Mesendoderm (in vitro differentiated cells): ENCODE data around the gene PBX1.

Source experiments
- DNase-seq: peaks from one replicate; pipeline ENCODE4 v3.0.0; 2013
- H2AK5ac ChIP-seq: 2 replicates; pipeline ENCODE4 v1.6.1; 2013; ENCODE audit warnings: low read length, inconsistent platforms
- H2BK120ac ChIP-seq: 2 replicates; pipeline ENCODE4 v1.6.1; 2013; ENCODE audit warnings: low read depth, mild to moderate bottlenecking, low read length, moderate library complexity, mixed read lengths
- H2BK15ac ChIP-seq: replicated peaks from 2 replicates; pipeline ENCODE4 v1.6.1; 2013; ENCODE audit warnings: low read depth, mild to moderate bottlenecking, moderate library complexity
- H2BK5ac ChIP-seq: 2 replicates; pipeline ENCODE4 v1.6.1; 2013; ENCODE audit warnings: low read length, inconsistent platforms
- H3K18ac ChIP-seq: 2 replicates; pipeline ENCODE4 v1.6.1; 2013; ENCODE audit warnings: mild to moderate bottlenecking, low read length, mixed read lengths
- H3K23ac ChIP-seq: one replicate; pipeline ENCODE4 v1.6.1; 2013; ENCODE audit warnings: low read length
- H3K27ac ChIP-seq: 2 replicates; pipeline ENCODE4 v1.5.1; 2013; ENCODE audit warnings: low read depth, mild to moderate bottlenecking, inconsistent platforms, low read length, moderate library complexity
- H3K27me3 ChIP-seq: 2 replicates; pipeline ENCODE4 v1.6.1; 2013; ENCODE audit warnings: low read length, control low read depth, mild to moderate bottlenecking, inconsistent platforms; ENCODE audit not compliant: insufficient read depth, poor library complexity
- H3K36me3 ChIP-seq: 2 replicates; pipeline ENCODE4 v1.6.1; 2013; ENCODE audit warnings: low read length, inconsistent platforms; ENCODE audit not compliant: control insufficient read depth, insufficient read depth
- H3K4ac ChIP-seq: one replicate; pipeline ENCODE4 v1.6.1; 2013; ENCODE audit warnings: low read depth, mild to moderate bottlenecking, low read length, moderate library complexity
- H3K4me1 ChIP-seq: 2 replicates; pipeline ENCODE4 v1.6.1; 2013; ENCODE audit warnings: low read depth, low read length, inconsistent platforms; ENCODE audit not compliant: control insufficient read depth
- H3K4me2 ChIP-seq: 2 replicates; pipeline ENCODE4 v1.6.1; 2013; ENCODE audit warnings: low read length
- H3K4me3 ChIP-seq: 2 replicates; pipeline ENCODE4 v1.5.1; 2013; ENCODE audit warnings: mild to moderate bottlenecking, low read length
- H3K56ac ChIP-seq: one replicate; pipeline ENCODE4 v1.6.1; 2013; ENCODE audit warnings: low read length
- H3K79me1 ChIP-seq: 2 replicates; pipeline ENCODE4 v1.6.1; 2013; ENCODE audit warnings: low read length, inconsistent platforms
- H3K79me2 ChIP-seq: 2 replicates; pipeline ENCODE4 v1.6.1; 2013; ENCODE audit warnings: mild to moderate bottlenecking, low read length; ENCODE audit not compliant: control insufficient read depth, insufficient read depth
- H3K9ac ChIP-seq: 2 replicates; pipeline ENCODE4 v1.6.1; 2013; ENCODE audit warnings: low read length, inconsistent platforms
- H4K5ac ChIP-seq: one replicate; pipeline ENCODE4 v1.6.1; 2013; ENCODE audit warnings: low read length
- H4K8ac ChIP-seq: one replicate; pipeline ENCODE4 v1.6.1; 2013; ENCODE audit warnings: low read depth, mild to moderate bottlenecking, control low read depth, low read length, moderate library complexity
- WGBS: extraction: QIAGEN DNeasy Blood & Tissue Kit; methylation state at CpG from one replicate; pipeline ENCODE4 v1.1.7; 2013; ENCODE audit warnings: low lambda C conversion rate, missing lambda C conversion rate; ENCODE audit not compliant: insufficient coverage; ENCODE audit errors: extremely low coverage; 5-methylcytosine and 5-hydroxymethylcytosine counted together

Gene PBX1

GRCh38 chr1:164706606-164706987 lies 147.6 kb downstream of the PBX1 start:
- H3K27ac ChIP-seq = peak overlapping the region; percentile 17

GRCh38 chr1:164707868-164708331 lies 148.9 kb downstream of the PBX1 start:
- no peak overlapping the region for H4K5ac ChIP-seq
- peaks cover 2% of the 10 kb centered on the region for H3K79me2 ChIP-seq
- H3K4ac ChIP-seq = no peak overlapping the region
- no peak overlapping the region for H3K27ac ChIP-seq
- WGBS = no CpG with 5 or more reads among the region's 8 CpGs
- no peak overlapping the region for H3K4me3 ChIP-seq
- H2BK5ac ChIP-seq = no peak overlapping the region
- H3K4me2 ChIP-seq = no peak overlapping the region
- H3K56ac ChIP-seq = peak overlapping the region; percentile 3
- no peak overlapping the region for H3K18ac ChIP-seq
- H3K27me3 ChIP-seq = no peaks in the 10 kb centered on the region
- no peak overlapping the region for H3K9ac ChIP-seq
- H2BK15ac ChIP-seq = no peak overlapping the region
- peak overlapping the region; percentile 59 for H3K23ac ChIP-seq
- H4K8ac ChIP-seq = no peak overlapping the region
- H3K79me1 ChIP-seq = peaks cover 14% of the 10 kb centered on the region
- peaks cover 22% of the 10 kb centered on the region for H3K4me1 ChIP-seq
- H2BK120ac ChIP-seq = no peak overlapping the region
- no peaks in the 10 kb centered on the region for H3K36me3 ChIP-seq
- H2AK5ac ChIP-seq = no peak overlapping the region
- DNase-seq = peak; percentile 58

More at GRCh38 chr1:164706606-164706987, 147.6 kb downstream of the PBX1 start:
- H2BK5ac ChIP-seq = no peak overlapping the region
- no peak overlapping the region for H2BK120ac ChIP-seq
- peaks cover 2% of the 10 kb centered on the region for H3K79me2 ChIP-seq
- no peak overlapping the region for H3K4me2 ChIP-seq
- H3K18ac ChIP-seq = peak overlapping the region; percentile 9
- no peak overlapping the region for H2AK5ac ChIP-seq
- H3K79me1 ChIP-seq = peaks cover 10% of the 10 kb centered on the region
- H4K8ac ChIP-seq = no peak overlapping the region
- H4K5ac ChIP-seq = no peak overlapping the region
- peak overlapping the region; percentile 44 for H3K56ac ChIP-seq
- no peak overlapping the region for H3K23ac ChIP-seq
- no peak for DNase-seq
- H3K4me1 ChIP-seq = peaks cover 13% of the 10 kb centered on the region
- no peaks in the 10 kb centered on the region for H3K36me3 ChIP-seq
- no peak overlapping the region for H2BK15ac ChIP-seq
- peak overlapping the region; percentile 9 for H3K9ac ChIP-seq
- no peaks in the 10 kb centered on the region for H3K27me3 ChIP-seq
- no peak overlapping the region for H3K4ac ChIP-seq
- H3K4me3 ChIP-seq = no peak overlapping the region

- WGBS = no CpG with 5 or more reads among the region's 3 CpGs
- Histone ChIP-seq H3K79me2 (peaks cover 2% of the 10 kb centered on the region), H2BK15ac (no peak overlapping the region)
These were observed 149.6 kb downstream of the PBX1 start for GRCh38 chr1:164708596-164708995.

GRCh38 chr1:164709126-164709525 lies 150.1 kb downstream of the PBX1 start:
- peaks cover 2% of the 10 kb centered on the region for H3K79me2 ChIP-seq
- no peaks in the 10 kb centered on the region for H3K27me3 ChIP-seq
- DNase-seq = no peak
- H3K4ac ChIP-seq = no peak overlapping the region
- H4K5ac ChIP-seq = no peak overlapping the region
- H3K9ac ChIP-seq = no peak overlapping the region
- no peak overlapping the region for H3K18ac ChIP-seq
- no peaks in the 10 kb centered on the region for H3K36me3 ChIP-seq
- no peak overlapping the region for H3K27ac ChIP-seq
- H2BK15ac ChIP-seq = no peak overlapping the region
- H3K56ac ChIP-seq = no peak overlapping the region
- no CpG with 5 or more reads among the region's 4 CpGs for WGBS
- peaks cover 14% of the 10 kb centered on the region for H3K79me1 ChIP-seq
- H3K4me2 ChIP-seq = no peak overlapping the region
- no peak overlapping the region for H2BK120ac ChIP-seq
- no peak overlapping the region for H4K8ac ChIP-seq
- H3K23ac ChIP-seq = no peak overlapping the region
- no peak overlapping the region for H2BK5ac ChIP-seq
- H3K4me1 ChIP-seq = peaks cover 23% of the 10 kb centered on the region
- no peak overlapping the region for H3K4me3 ChIP-seq
- H2AK5ac ChIP-seq = no peak overlapping the region

More at GRCh38 chr1:164708596-164708995, 149.6 kb downstream of the PBX1 start:
- Histone ChIP-seq H2BK120ac (no peak overlapping the region), H3K79me1 (peaks cover 14% of the 10 kb centered on the region), H4K8ac (no peak overlapping the region), H2BK5ac (no peak overlapping the region), H3K27ac (no peak overlapping the region), H3K23ac (no peak overlapping the region), H3K56ac (no peak overlapping the region), H2AK5ac (no peak overlapping the region), H3K4me2 (no peak overlapping the region), H3K36me3 (no peaks in the 10 kb centered on the region), H3K4me3 (no peak overlapping the region), H3K27me3 (no peaks in the 10 kb centered on the region), H3K9ac (no peak overlapping the region), H3K4me1 (peaks cover 23% of the 10 kb centered on the region), H3K4ac (no peak overlapping the region), H3K18ac (no peak overlapping the region), H4K5ac (no peak overlapping the region)
- DNase-seq = no peak

- Histone ChIP-seq H2BK120ac (no peak overlapping the region), H3K56ac (no peak overlapping the region), H2BK5ac (no peak overlapping the region), H3K4ac (no peak overlapping the region), H3K23ac (no peak overlapping the region), H2AK5ac (no peak overlapping the region), H3K79me2 (peaks cover 2% of the 10 kb centered on the region), H3K18ac (no peak overlapping the region), H3K9ac (no peak overlapping the region), H3K4me3 (no peak overlapping the region), H3K27me3 (no peaks in the 10 kb centered on the region), H2BK15ac (no peak overlapping the region), H3K27ac (no peak overlapping the region), H3K36me3 (no peaks in the 10 kb centered on the region), H3K4me2 (no peak overlapping the region), H4K5ac (no peak overlapping the region), H3K79me1 (peaks cover 14% of the 10 kb centered on the region), H4K8ac (no peak overlapping the region), H3K4me1 (peaks cover 23% of the 10 kb centered on the region)
- no CpG with 5 or more reads among the region's 10 CpGs for WGBS
- DNase-seq = no peak
These were observed 150.7 kb downstream of the PBX1 start for GRCh38 chr1:164709541-164710278.
